Tongue (tissue), 2 donors: Measurements from ENCODE around the gene RAI1. TPM values are rescaled to one million over a fixed set of nuclear protein-coding genes. Genes with fewer than 3 reads are reported as not detected.

Source experiments
- DNase-seq: peaks from one replicate; pipeline ENCODE4 v3.0.0-alpha.2; 2015
- total RNA-seq: library from RNA; depleted of rRNA; stranded (reverse); fragments of >200 nt; gene quantifications from one replicate; pipeline ENCODE4 v1.2.3, GENCODE V29; 2014

RAI1 gene
- total RNA-seq, 1 donor from 2014 or later = 14.9 TPM

GRCh38 chr17:17749025-17749772 lies 67.9 kb downstream of the RAI1 start:
- no peak for DNase-seq

- DNase-seq = peak; percentile 89
Measured at GRCh38 chr17:17749921-17750320, 68.7 kb downstream of the RAI1 start.

- DNase-seq = no peak
Measured at GRCh38 chr17:17750881-17751280, 69.6 kb downstream of the RAI1 start.

- no peak for DNase-seq
Measured at GRCh38 chr17:17751489-17752088, 70.3 kb downstream of the RAI1 start.

- peak; percentile 97 for DNase-seq
Measured at GRCh38 chr17:17752089-17752820, 71.0 kb downstream of the RAI1 start.

- DNase-seq = no peak
Measured at GRCh38 chr17:17752821-17753321, 71.6 kb downstream of the RAI1 start.

- peak; percentile 59 for DNase-seq
Measured at GRCh38 chr17:17754719-17755686, 73.7 kb downstream of the RAI1 start.

- DNase-seq = no peak
Measured at GRCh38 chr17:17755715-17756114, 74.5 kb downstream of the RAI1 start.

GRCh38 chr17:17757391-17757791 lies 76.1 kb downstream of the RAI1 start:
- no peak for DNase-seq

- DNase-seq = no peak
Measured at GRCh38 chr17:17757956-17758845, 76.9 kb downstream of the RAI1 start.

- no peak for DNase-seq
Measured at GRCh38 chr17:17758941-17759563, 77.8 kb downstream of the RAI1 start.

- DNase-seq = no peak
Measured at GRCh38 chr17:17760350-17760749, 79.1 kb downstream of the RAI1 start.

GRCh38 chr17:17760872-17761550 lies 79.8 kb downstream of the RAI1 start:
- no peak for DNase-seq

- DNase-seq = no peak
Measured at GRCh38 chr17:17761894-17762743, 80.9 kb downstream of the RAI1 start.

- DNase-seq = no peak
Measured at GRCh38 chr17:17762744-17763105, 81.5 kb downstream of the RAI1 start.

- DNase-seq = no peak
Measured at GRCh38 chr17:17763136-17763535, 81.9 kb downstream of the RAI1 start.

GRCh38 chr17:17763734-17764133 lies 82.5 kb downstream of the RAI1 start:
- DNase-seq = no peak

GRCh38 chr17:17765359-17766076 lies 84.3 kb downstream of the RAI1 start:
- peak; percentile 77 for DNase-seq
